ENCODE measurements around the gene LRRC39. TPM values are rescaled to one million over a fixed set of nuclear protein-coding genes. Genes with fewer than 3 reads are reported as not detected.

Gene LRRC39
- polyA plus RNA-seq, 3 donors, result 0.39 to 1.6 TPM; not detected in 1

DNA sequence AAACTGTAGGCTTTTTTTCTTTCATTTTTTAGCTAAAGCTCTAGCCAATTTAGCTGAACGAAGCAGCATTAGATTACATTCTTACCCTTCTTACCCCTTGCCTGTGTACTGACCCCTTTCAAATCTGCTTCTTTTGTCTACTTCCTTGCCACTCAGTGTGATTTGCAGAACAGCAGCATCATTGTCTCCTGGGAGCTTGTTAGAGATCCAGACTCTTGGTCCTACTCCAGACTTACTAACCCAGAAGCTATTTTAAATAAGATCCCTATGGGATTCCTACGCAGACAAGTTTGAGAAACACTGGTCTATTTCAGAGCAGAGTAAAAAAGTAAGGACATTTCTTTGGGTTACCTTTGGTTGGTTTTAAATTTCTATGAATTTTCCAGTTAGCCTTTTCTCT, 13.8 kb downstream of the LRRC39 start:
- no peaks in the 10 kb centered on the region for H3K4me1 ChIP-seq (ENCODE audit: control insufficient read depth in 1 of 2, insufficient read depth in 2 of 2, low read length in 2 of 2)
- H3K4me1 Mint-ChIP-seq, result no peaks in the 10 kb centered on the region

DNA sequence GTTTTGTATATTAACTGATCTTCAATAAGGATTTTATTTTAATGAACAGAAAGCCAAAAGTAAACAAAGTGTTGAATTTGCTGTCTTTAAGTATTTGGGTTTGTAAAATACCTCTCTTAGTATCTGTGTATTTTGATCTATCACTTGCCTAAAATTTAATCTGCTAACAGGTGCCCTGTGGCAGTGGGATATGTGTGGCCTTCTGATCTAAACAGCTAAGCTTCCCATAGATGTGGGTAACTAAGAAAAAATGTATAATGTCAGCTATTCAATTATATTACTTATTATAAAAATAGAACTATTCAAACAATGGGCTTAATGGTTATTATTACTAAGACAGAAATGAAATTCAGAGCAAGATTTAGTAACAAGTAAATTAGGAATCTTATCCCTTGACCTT, 15.2 kb downstream of the LRRC39 start:
- intact Hi-C loops (cut with micrococcal nuclease), result no loop called here
- Mint-ChIP-seq H3K27me3 (ENCODE audit: low read depth in 3 of 3) (peaks cover 0 to 2% (median 0%) of the 10 kb centered on the region in 3 donors), H3K4me1 (no peaks in the 10 kb centered on the region), H3K36me3 (no peaks in the 10 kb centered on the region), H3K27ac (no peak overlapping the region), H3K9me3 (peaks cover 0 to 4% (median 0%) of the 10 kb centered on the region in 7 donors), H3K4me3 (no peak overlapping the region)
- no peak overlapping the region for H3K4me3 ChIP-seq (replicated peaks in 1 of 3; ENCODE audit: low read depth in 2 of 3, low read length in 3 of 3)
- no peak overlapping the region for H3K4me2 ChIP-seq (replicated peaks; ENCODE audit: extremely low read depth, low read length, poor library complexity, severe bottlenecking)
- DNase-seq, result no peak
- no peaks in the 10 kb centered on the region for H3K79me2 ChIP-seq (ENCODE audit: insufficient read depth, low read length)
- H3K4me1 ChIP-seq (ENCODE audit: control insufficient read depth in 1 of 2, insufficient read depth in 2 of 2, low read length in 2 of 2), result no peaks in the 10 kb centered on the region
- H3K9ac ChIP-seq (ENCODE audit: insufficient read depth, low read length, poor library complexity, severe bottlenecking), result no peak overlapping the region
- no peak overlapping the region for H3K27ac ChIP-seq (ENCODE audit: low read depth in 1 of 2, low read length in 2 of 2)
- H3K27me3 ChIP-seq (ENCODE audit: control insufficient read depth in 2 of 2, insufficient read depth in 2 of 2, low read length in 2 of 2), result no peaks in the 10 kb centered on the region
- no peak overlapping the region for H2AFZ ChIP-seq (ENCODE audit: insufficient read depth, low read depth, low read length, poor library complexity, severe bottlenecking)
- no peak for TF ChIP-seq CTCF (IDR thresholded peaks at IDR 0.05)
- no peaks in the 10 kb centered on the region for H3K9me3 ChIP-seq (replicated peaks in 1 of 2; ENCODE audit: control insufficient read depth in 1 of 2, insufficient read depth in 1 of 2, low read length in 2 of 2)
- no peaks in the 10 kb centered on the region for H3K36me3 ChIP-seq (replicated peaks in 1 of 2; ENCODE audit: control insufficient read depth in 1 of 2, insufficient read depth in 2 of 2, low read length in 2 of 2)
- H4K20me1 ChIP-seq (ENCODE audit: insufficient read depth, low read length), result no peaks in the 10 kb centered on the region

More for the DNA sequence above, 13.8 kb downstream of the LRRC39 start:
- DNase-seq, result no peak
- Histone ChIP-seq H4K20me1 (ENCODE audit: insufficient read depth, low read length) (no peaks in the 10 kb centered on the region), H3K4me3 (replicated peaks in 1 of 3; ENCODE audit: low read depth in 2 of 3, low read length in 3 of 3) (no peak overlapping the region), H3K4me2 (replicated peaks; ENCODE audit: extremely low read depth, low read length, poor library complexity, severe bottlenecking) (no peak overlapping the region), H3K27me3 (ENCODE audit: control insufficient read depth in 2 of 2, insufficient read depth in 2 of 2, low read length in 2 of 2) (no peaks in the 10 kb centered on the region), H2AFZ (ENCODE audit: insufficient read depth, low read depth, low read length, poor library complexity, severe bottlenecking) (no peak overlapping the region), H3K36me3 (replicated peaks in 1 of 2; ENCODE audit: control insufficient read depth in 1 of 2, insufficient read depth in 2 of 2, low read length in 2 of 2) (no peaks in the 10 kb centered on the region), H3K27ac (ENCODE audit: low read depth in 1 of 2, low read length in 2 of 2) (no peak overlapping the region), H3K9me3 (replicated peaks in 1 of 2; ENCODE audit: control insufficient read depth in 1 of 2, insufficient read depth in 1 of 2, low read length in 2 of 2) (no peaks in the 10 kb centered on the region), H3K79me2 (ENCODE audit: insufficient read depth, low read length) (no peaks in the 10 kb centered on the region), H3K9ac (ENCODE audit: insufficient read depth, low read length, poor library complexity, severe bottlenecking) (no peak overlapping the region)
- H3K36me3 Mint-ChIP-seq, result no peaks in the 10 kb centered on the region
- peaks cover 0 to 2% (median 0%) of the 10 kb centered on the region in 3 donors for H3K27me3 Mint-ChIP-seq (ENCODE audit: low read depth in 3 of 3)
- no peak overlapping the region for H3K4me3 Mint-ChIP-seq
- no peak overlapping the region for H3K27ac Mint-ChIP-seq
- 89% methylated on average over 1 of the region's 2 CpGs for WGBS (ENCODE audit: insufficient coverage)
- intact Hi-C loops (cut with micrococcal nuclease), result no loop called here
- H3K9me3 Mint-ChIP-seq, result peaks cover 0 to 1% (median 0%) of the 10 kb centered on the region in 7 donors
- no peak for TF ChIP-seq CTCF (IDR thresholded peaks at IDR 0.05)

All from CD14-positive monocyte (primary cell).